Lower lobe of right lung (tissue), 2 donors: Measurements from ENCODE around the gene TRMT6. TPM values are rescaled to one million over a fixed set of nuclear protein-coding genes. Genes with fewer than 3 reads are reported as not detected.

Source experiments
- ATAC-seq, 2 donors: fragments of 200-7000 bp; cut with Tn5 transposase; one replicate each; pipeline ENCODE4 v1.9.1; 2020 to 2022; ENCODE audit warnings: mild to moderate bottlenecking in 2 of 2, moderate library complexity in 2 of 2
- DNase-seq: peaks from one replicate; pipeline ENCODE4 v3.0.0-alpha.2; 2020
- H3K27ac ChIP-seq: fragments of 200-600 bp; one replicate; pipeline ENCODE4 v1.8.0; 2022
- H3K27me3 ChIP-seq: fragments of 200-600 bp; one replicate; pipeline ENCODE4 v1.8.0; 2022; ENCODE audit warnings: low read depth
- H3K36me3 ChIP-seq: fragments of 200-600 bp; one replicate; pipeline ENCODE4 v1.8.0; 2022; ENCODE audit warnings: mild to moderate bottlenecking
- H3K4me1 ChIP-seq: fragments of 200-600 bp; one replicate; pipeline ENCODE4 v1.8.0; 2022
- H3K4me3 ChIP-seq: fragments of 200-600 bp; one replicate; pipeline ENCODE4 v1.8.0; 2022; ENCODE audit warnings: mild to moderate bottlenecking
- H3K9me3 ChIP-seq: fragments of 200-600 bp; one replicate; pipeline ENCODE4 v1.8.0; 2022
- intact Hi-C: fragments of 100-400 bp; cut with DNase I; formaldehyde crosslinking; loops from one replicate; pipeline ENCODE4 v1.11.0; 2022
- total RNA-seq: library from RNA; stranded (reverse); fragmentation: NEBNext Ultra II Directional; extraction: Animal tissue kit (Norgen Biotek cat#: 25700); gene quantifications from one replicate; pipeline ENCODE4 v1.2.1, GENCODE V29; 2021
- TF ChIP-seq, protein P1 (sequence below): fragments of 200-600 bp; IDR thresholded peaks from one replicate; pipeline ENCODE4 v1.8.0; 2022; ENCODE audit warnings: antibody characterized with exemption, mild to moderate bottlenecking
- donor health status: DM: no; HTN: yes; CAD: no; lungs with severe emphysema.

The TRMT6 gene
- total RNA-seq, 1 donor from 2014 or later: 11.0 TPM

GRCh38 chr20:5977223-5977622, 26.9 kb upstream of the TRMT6 start:
- H3K9me3 ChIP-seq: no peaks in the 10 kb centered on the region
- no peak for DNase-seq
- no peak overlapping the region for H3K4me3 ChIP-seq
- no peak for ATAC-seq
- H3K36me3 ChIP-seq: peaks cover 27% of the 10 kb centered on the region
- H3K27me3 ChIP-seq: no peaks in the 10 kb centered on the region
- H3K27ac ChIP-seq: no peak overlapping the region
- no peaks in the 10 kb centered on the region for H3K4me1 ChIP-seq
- TF ChIP-seq, protein P1, sequence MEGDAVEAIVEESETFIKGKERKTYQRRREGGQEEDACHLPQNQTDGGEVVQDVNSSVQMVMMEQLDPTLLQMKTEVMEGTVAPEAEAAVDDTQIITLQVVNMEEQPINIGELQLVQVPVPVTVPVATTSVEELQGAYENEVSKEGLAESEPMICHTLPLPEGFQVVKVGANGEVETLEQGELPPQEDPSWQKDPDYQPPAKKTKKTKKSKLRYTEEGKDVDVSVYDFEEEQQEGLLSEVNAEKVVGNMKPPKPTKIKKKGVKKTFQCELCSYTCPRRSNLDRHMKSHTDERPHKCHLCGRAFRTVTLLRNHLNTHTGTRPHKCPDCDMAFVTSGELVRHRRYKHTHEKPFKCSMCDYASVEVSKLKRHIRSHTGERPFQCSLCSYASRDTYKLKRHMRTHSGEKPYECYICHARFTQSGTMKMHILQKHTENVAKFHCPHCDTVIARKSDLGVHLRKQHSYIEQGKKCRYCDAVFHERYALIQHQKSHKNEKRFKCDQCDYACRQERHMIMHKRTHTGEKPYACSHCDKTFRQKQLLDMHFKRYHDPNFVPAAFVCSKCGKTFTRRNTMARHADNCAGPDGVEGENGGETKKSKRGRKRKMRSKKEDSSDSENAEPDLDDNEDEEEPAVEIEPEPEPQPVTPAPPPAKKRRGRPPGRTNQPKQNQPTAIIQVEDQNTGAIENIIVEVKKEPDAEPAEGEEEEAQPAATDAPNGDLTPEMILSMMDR: no peak
- intact Hi-C loops: no loop called here

GRCh38 chr20:5975778-5976177, 25.4 kb upstream of the TRMT6 start:
- intact Hi-C loops: no loop called here
- ATAC-seq: no peak
- H3K27me3 ChIP-seq: no peaks in the 10 kb centered on the region

DNA sequence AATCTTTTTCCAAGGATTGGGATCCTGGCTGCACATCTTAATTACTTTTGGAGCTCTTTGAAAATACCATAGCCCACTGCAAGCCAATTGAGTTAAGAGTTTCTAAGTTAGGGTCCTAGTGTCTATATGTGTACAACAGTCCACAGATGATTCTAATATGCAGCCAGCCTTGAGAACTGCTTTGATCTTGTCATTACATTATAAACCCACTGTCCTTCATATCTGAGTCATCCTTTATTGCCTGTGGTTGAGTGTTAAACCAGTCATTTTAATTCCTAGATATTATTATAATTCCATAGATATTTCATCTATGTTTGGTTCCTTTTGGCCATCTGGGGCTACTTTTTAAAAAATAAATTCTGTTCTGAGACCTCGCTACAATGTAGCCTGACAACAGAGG, 24.2 kb upstream of the TRMT6 start:
- Histone ChIP-seq H3K27ac (no peak overlapping the region), H3K4me1 (no peaks in the 10 kb centered on the region), H3K36me3 (peaks cover 27% of the 10 kb centered on the region), H3K4me3 (no peak overlapping the region), H3K27me3 (no peaks in the 10 kb centered on the region), H3K9me3 (no peaks in the 10 kb centered on the region)
- no peak for ATAC-seq
- no peak for DNase-seq
- intact Hi-C loops: no loop called here
- TF ChIP-seq, protein P1: no peak

More at GRCh38 chr20:5975778-5976177, 25.4 kb upstream of the TRMT6 start:
- H3K36me3 ChIP-seq: peaks cover 27% of the 10 kb centered on the region
- DNase-seq: no peak
- H3K4me3 ChIP-seq: no peak overlapping the region
- no peak overlapping the region for H3K27ac ChIP-seq
- TF ChIP-seq, protein P1: no peak
- no peaks in the 10 kb centered on the region for H3K4me1 ChIP-seq
- no peaks in the 10 kb centered on the region for H3K9me3 ChIP-seq

GRCh38 chr20:5973971-5974370, 23.6 kb upstream of the TRMT6 start:
- peaks cover 21% of the 10 kb centered on the region for H3K36me3 ChIP-seq
- intact Hi-C loops: no loop called here

GRCh38 chr20:5973172-5973571, 22.8 kb upstream of the TRMT6 start:
- ATAC-seq (no peak), DNase-seq (no peak)
- no peaks in the 10 kb centered on the region for H3K9me3 ChIP-seq
- TF ChIP-seq, protein P1: no peak
- peaks cover 16% of the 10 kb centered on the region for H3K36me3 ChIP-seq
- H3K4me3 ChIP-seq: no peak overlapping the region
- no peak overlapping the region for H3K27ac ChIP-seq
- intact Hi-C loops: no loop called here
- H3K4me1 ChIP-seq: no peaks in the 10 kb centered on the region
- no peaks in the 10 kb centered on the region for H3K27me3 ChIP-seq

More at GRCh38 chr20:5973971-5974370, 23.6 kb upstream of the TRMT6 start:
- Histone ChIP-seq H3K27me3 (no peaks in the 10 kb centered on the region), H3K4me1 (no peaks in the 10 kb centered on the region), H3K4me3 (no peak overlapping the region), H3K27ac (no peak overlapping the region), H3K9me3 (no peaks in the 10 kb centered on the region)
- peak; percentile 31 to 32 for ATAC-seq
- DNase-seq: no peak
- TF ChIP-seq, protein P1: no peak

- no peak for DNase-seq
- no peaks in the 10 kb centered on the region for H3K27me3 ChIP-seq
- intact Hi-C loops: no loop called here
- no peak for ATAC-seq
- peaks cover 18% of the 10 kb centered on the region for H3K36me3 ChIP-seq
- H3K4me1 ChIP-seq: no peaks in the 10 kb centered on the region
- no peak overlapping the region for H3K4me3 ChIP-seq
- no peak overlapping the region for H3K27ac ChIP-seq
- H3K9me3 ChIP-seq: no peaks in the 10 kb centered on the region
- TF ChIP-seq, protein P1: no peak
These were observed 20.9 kb upstream of the TRMT6 start for GRCh38 chr20:5971203-5971602.
